NB4 (cell line): ENCODE measurements around the gene CDH13.

Experiments used
- DNase-seq: peaks from one replicate; pipeline ENCODE4 v3.0.0; 2010; ENCODE audit warnings: low read depth
- H3K4me3 ChIP-seq: one replicate; pipeline ENCODE4 v1.5.1; 2011; ENCODE audit warnings: mild to moderate bottlenecking, low read depth, low read length, moderate library complexity
- MYC ChIP-seq: IDR thresholded peaks from 2 replicates; pipeline ENCODE4 v1.6.1; 2011; ENCODE audit warnings: low read depth, low read length
- POLR2A ChIP-seq: IDR thresholded peaks from 2 replicates; pipeline ENCODE4 v1.6.1; 2011; ENCODE audit warnings: mild to moderate bottlenecking; ENCODE audit not compliant: insufficient read length; ENCODE audit errors: extremely low read depth
- TF ChIP-seq, protein P1 (sequence below): IDR thresholded peaks from one replicate; pipeline ENCODE4 v1.5.1; 2012; ENCODE audit warnings: low read depth, low read length
- TF ChIP-seq, protein P2 (sequence below): IDR thresholded peaks from 2 replicates; pipeline ENCODE4 v1.6.1; 2011; ENCODE audit warnings: low read depth, low read length

Gene CDH13

DNA sequence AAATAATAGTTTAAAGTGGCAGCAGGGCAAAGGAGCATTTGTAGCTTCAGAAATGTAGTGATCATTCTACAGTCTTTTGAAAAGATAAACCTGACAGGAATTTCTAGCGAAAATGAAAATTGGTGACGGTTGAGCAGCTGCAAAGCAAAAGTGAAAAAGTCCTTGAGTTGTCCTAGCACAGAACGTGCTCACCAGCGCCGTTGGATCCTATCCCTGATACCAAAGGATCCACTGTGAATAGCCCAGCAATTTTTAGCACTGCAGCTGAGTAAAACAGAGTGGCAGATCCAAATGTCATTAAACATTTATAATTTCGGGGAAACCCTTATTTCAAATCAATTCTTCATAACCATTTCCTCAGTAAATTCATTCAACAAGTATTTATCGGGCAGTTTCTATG is 727.2 kb downstream of the CDH13 start:
- TF ChIP-seq, protein P1, sequence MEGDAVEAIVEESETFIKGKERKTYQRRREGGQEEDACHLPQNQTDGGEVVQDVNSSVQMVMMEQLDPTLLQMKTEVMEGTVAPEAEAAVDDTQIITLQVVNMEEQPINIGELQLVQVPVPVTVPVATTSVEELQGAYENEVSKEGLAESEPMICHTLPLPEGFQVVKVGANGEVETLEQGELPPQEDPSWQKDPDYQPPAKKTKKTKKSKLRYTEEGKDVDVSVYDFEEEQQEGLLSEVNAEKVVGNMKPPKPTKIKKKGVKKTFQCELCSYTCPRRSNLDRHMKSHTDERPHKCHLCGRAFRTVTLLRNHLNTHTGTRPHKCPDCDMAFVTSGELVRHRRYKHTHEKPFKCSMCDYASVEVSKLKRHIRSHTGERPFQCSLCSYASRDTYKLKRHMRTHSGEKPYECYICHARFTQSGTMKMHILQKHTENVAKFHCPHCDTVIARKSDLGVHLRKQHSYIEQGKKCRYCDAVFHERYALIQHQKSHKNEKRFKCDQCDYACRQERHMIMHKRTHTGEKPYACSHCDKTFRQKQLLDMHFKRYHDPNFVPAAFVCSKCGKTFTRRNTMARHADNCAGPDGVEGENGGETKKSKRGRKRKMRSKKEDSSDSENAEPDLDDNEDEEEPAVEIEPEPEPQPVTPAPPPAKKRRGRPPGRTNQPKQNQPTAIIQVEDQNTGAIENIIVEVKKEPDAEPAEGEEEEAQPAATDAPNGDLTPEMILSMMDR = no peak
- TF ChIP-seq POLR2A (no peak), MYC (no peak)
- TF ChIP-seq, protein P2, sequence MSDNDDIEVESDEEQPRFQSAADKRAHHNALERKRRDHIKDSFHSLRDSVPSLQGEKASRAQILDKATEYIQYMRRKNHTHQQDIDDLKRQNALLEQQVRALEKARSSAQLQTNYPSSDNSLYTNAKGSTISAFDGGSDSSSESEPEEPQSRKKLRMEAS = no peak
- DNase-seq = no peak
- H3K4me3 ChIP-seq = no peak overlapping the region

DNA sequence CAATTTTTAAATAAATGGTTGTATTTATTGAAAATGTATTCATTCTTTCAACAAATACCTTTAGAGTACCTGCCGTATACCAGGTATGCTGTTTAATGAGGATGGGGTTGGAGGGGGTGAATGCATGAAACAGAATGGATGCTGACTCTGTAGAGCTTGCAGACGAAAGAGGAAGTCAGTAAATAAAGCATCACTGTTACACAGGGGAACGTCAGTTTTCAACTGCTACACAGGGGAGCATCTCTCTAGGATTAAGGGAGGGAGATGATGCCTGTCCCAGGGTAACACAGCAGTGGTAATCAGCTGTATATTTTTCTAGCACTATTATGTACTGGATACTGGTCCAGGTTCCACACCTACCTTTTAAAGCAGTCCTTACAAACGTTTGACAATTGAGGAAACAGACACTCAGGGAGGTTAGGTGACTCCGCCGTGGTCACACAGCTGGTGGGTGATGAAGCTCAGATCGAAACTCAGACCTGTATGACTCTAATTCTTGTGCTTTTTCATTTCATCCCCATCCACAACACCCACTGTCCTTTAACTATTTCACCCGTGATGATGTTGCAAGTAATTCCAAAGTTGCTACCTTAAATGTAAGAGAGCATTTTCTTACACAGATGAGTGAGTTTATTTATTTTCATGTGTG is 728.9 kb downstream of the CDH13 start:
- no peak for DNase-seq
- no peak overlapping the region for H3K4me3 ChIP-seq
- TF ChIP-seq POLR2A = no peak
- no peak for TF ChIP-seq MYC

DNA sequence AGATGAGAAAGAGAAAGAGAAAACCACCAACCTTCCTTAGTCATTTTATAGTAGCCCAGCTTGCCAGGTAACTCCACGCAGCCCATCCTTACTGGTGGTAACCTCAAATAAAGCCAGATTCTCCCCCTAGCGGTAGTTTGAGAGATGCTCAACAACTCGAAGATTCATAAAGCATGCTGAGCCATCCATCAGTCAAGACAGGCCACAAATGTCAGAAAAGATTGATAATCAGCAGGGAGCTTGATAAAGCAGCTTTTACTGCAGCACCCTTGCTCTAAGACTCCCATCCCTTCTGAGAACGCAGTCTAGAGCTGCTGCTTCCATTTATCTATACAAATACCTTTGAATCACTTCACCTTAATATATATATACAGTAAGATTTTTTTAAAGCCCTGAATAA is 729.5 kb downstream of the CDH13 start:
- TF ChIP-seq, protein P1 = peak; percentile 79
- no peak for TF ChIP-seq MYC
- peak; percentile 59 for DNase-seq
- H3K4me3 ChIP-seq = no peak overlapping the region

DNA sequence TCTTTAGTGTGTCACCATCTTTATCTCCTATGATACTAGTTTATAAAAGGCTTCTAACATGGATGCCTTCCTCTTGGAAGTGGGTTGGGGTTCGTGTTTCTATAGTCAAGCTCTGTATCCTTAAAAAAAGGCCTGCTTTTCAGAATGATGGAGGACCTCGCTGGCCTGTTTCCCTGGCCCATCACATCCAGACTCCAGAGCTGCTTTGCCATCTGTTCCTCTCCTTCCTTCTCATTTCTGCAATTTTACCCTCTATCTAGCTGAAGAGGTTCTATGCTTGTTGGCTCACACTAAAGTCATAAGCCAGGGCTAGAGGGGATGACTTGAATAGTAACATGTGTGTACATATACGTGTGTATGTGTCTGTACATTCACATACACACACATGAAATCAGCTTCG is 730.2 kb downstream of the CDH13 start:
- DNase-seq = no peak
- H3K4me3 ChIP-seq = no peak overlapping the region
- TF ChIP-seq POLR2A (no peak), MYC (no peak)
- TF ChIP-seq, protein P2 = no peak
- TF ChIP-seq, protein P1 = no peak

DNA sequence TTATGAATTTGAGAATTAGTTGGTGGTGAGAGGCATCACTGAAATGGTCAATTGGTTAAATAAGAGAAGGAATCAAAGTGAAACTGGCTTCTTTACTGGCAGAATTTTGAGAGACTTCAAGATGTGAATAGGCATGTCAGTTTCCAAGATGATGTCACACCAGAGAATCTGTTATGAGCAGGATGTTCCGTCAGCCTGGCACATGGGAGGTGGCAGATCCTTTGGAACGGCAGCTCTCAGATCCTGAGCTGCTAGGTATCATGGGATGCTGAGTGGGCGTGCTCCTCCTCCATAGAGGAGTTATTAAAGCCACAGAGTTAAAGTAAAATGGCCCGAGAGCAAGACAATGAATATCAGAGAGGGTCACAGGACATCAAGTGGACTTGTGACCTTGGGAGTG is 736.8 kb downstream of the CDH13 start:
- DNase-seq = no peak

DNA sequence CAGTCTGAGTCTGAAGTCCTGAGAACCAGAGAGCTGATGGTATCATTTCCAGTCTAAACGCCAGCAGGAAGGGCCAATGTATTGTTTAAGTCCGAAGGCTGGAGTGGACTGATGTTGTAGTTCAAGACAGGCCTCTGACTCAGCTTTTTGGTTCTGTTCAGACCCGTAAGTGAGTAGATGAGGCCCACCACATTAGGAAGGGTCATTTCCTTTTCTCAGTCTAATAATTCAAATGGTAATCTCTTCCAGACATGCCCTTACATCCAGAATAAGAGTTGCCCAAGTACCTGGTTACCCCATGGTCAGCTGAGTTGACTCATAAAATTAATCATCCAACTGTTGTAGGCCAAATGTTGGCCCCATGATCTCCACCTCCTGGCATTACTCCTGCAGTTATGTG is 738.4 kb downstream of the CDH13 start:
- no peak for DNase-seq
- H3K4me3 ChIP-seq = no peak overlapping the region
- TF ChIP-seq MYC = no peak

More for the DNA sequence above, 736.8 kb downstream of the CDH13 start:
- TF ChIP-seq MYC (no peak), POLR2A (no peak)
- TF ChIP-seq, protein P1 = no peak
- TF ChIP-seq, protein P2 = no peak
- no peak overlapping the region for H3K4me3 ChIP-seq

DNA sequence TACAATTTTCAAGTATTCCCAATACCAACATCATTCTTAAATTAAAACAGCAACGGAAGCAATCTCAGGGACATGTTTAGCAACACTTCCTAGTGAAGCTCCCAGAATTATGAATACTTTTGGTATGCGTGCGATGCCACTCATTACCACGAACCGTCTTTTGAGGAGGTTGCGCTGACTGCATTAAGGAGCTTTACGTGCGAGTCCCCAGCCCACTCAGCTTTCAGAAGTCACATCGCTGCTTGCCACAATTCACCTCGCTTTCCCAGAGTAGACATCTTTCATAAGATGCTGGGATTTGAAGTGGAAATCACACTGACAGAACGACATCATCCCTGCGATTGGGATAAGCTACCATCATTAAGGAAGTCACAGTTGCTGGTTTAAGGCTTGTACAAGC is 739.5 kb downstream of the CDH13 start:
- no peak overlapping the region for H3K4me3 ChIP-seq
- DNase-seq = no peak
- TF ChIP-seq POLR2A (no peak), MYC (no peak)
- TF ChIP-seq, protein P1 = no peak
- TF ChIP-seq, protein P2 = no peak
